H1 (cell line): ENCODE results near the gene TMEM59L. TPM values are rescaled to one million over a fixed set of nuclear protein-coding genes. Genes with fewer than 3 reads are reported as not detected.

Experiments
- CTCF ChIA-PET: fragments of 300-600 bp; sonication (Branson Sonifier 250); formaldehyde crosslinking; loops from one replicate; lab custom pipeline; 2021; ENCODE audit not compliant: partially characterized antibody; lab: Charles Lee
- POLR2A ChIA-PET: fragments of 300-600 bp; sonication (Branson Sonifier 250); formaldehyde crosslinking; loops from one replicate; lab custom pipeline; 2021; ENCODE audit warnings: inconsistent platforms; ENCODE audit not compliant: partially characterized antibody; lab: Charles Lee
- DNase-seq, 2 experiments: peaks; one replicate each; pipeline versions ENCODE4 v3.0.0 to v3.0.0-alpha.2; 2010 to 2022; ENCODE audit warnings: low spot score in 2 of 2, low read depth in 1 of 2, mixed read lengths in 1 of 2
- FAIRE-seq: peaks from 2 replicates; lab custom pipeline; 2011; peaks lifted over from hg19 to GRCh38; lab: Jason Lieb, UNC
- H2AFZ ChIP-seq: 2 replicates; pipeline ENCODE4 v1.8.1; 2012; ENCODE audit warnings: low read length, inconsistent platforms
- H2AK5ac ChIP-seq: 2 replicates; pipeline ENCODE4 v1.6.1; 2013; ENCODE audit warnings: low read depth, low read length
- H2BK120ac ChIP-seq: replicated peaks from 2 replicates; pipeline ENCODE3; 2013; ENCODE audit warnings: low read depth, low read length, inconsistent platforms
- H2BK12ac ChIP-seq: 2 replicates; pipeline ENCODE4 v1.6.1; 2013; ENCODE audit warnings: low read depth, low read length
- H2BK15ac ChIP-seq: 2 replicates; pipeline ENCODE4 v1.6.1; 2013; ENCODE audit warnings: low read length
- H2BK20ac ChIP-seq: 2 replicates; pipeline ENCODE4 v1.6.1; 2013; ENCODE audit warnings: low read length
- H2BK5ac ChIP-seq: 2 replicates; pipeline ENCODE4 v1.6.1; 2013; ENCODE audit warnings: low read depth, low read length
- H3K14ac ChIP-seq: 2 replicates; pipeline ENCODE4 v1.6.1; 2013; ENCODE audit warnings: inconsistent platforms; ENCODE audit not compliant: insufficient read length
- H3K18ac ChIP-seq: 2 replicates; pipeline ENCODE4 v1.6.1; 2013; ENCODE audit warnings: low read length; ENCODE audit errors: extremely low read depth
- H3K23ac ChIP-seq: 2 replicates; pipeline ENCODE4 v1.6.1; 2013; ENCODE audit warnings: inconsistent platforms; ENCODE audit not compliant: insufficient read length
- H3K23me2 ChIP-seq: 2 replicates; pipeline ENCODE4 v1.6.1; 2013; ENCODE audit warnings: low read depth, low read length
- H3K27ac ChIP-seq: 2 replicates; pipeline ENCODE4 v1.6.1; 2011; ENCODE audit warnings: low read depth, low read length, inconsistent platforms
- H3K27me3 ChIP-seq, 4 experiments: replicated peaks in 1 of 4; 1 replicate in 1 of 4; 2 replicates in 3 of 4; pipeline versions ENCODE4 v1.6.1 to v1.8.1; 2011 to 2013; ENCODE audit warnings: low read length in 3 of 4, mild to moderate bottlenecking in 3 of 4, inconsistent platforms in 2 of 4, mixed read lengths in 2 of 4, moderate library complexity in 1 of 4; ENCODE audit not compliant: control insufficient read depth in 3 of 4, insufficient read depth in 3 of 4; ENCODE audit errors: extremely low read depth in 1 of 4
- H3K36me3 ChIP-seq, 4 experiments: 2 replicates each; pipeline versions ENCODE4 v1.6.1 to v1.8.1; 2011 to 2013; ENCODE audit warnings: mild to moderate bottlenecking in 4 of 4, low read length in 3 of 4, moderate library complexity in 2 of 4, control low read depth in 1 of 4, inconsistent platforms in 1 of 4; ENCODE audit not compliant: insufficient read depth in 4 of 4, control insufficient read depth in 2 of 4
- H3K4ac ChIP-seq: replicated peaks from 2 replicates; pipeline ENCODE3; 2013; ENCODE audit warnings: low read length, low read depth, mixed read lengths, inconsistent platforms; ENCODE audit not compliant: insufficient read length
- H3K4me1 ChIP-seq, 4 experiments: replicated peaks in 1 of 4; 1 replicate in 1 of 4; 2 replicates in 3 of 4; pipeline versions ENCODE4 v1.6.1 to v1.8.1; 2011 to 2013; ENCODE audit warnings: low read length in 3 of 4, inconsistent platforms in 2 of 4, mixed read lengths in 1 of 4; ENCODE audit not compliant: insufficient read depth in 4 of 4, control insufficient read depth in 3 of 4
- H3K4me2 ChIP-seq, 2 experiments: 2 replicates each; pipeline versions ENCODE4 v1.6.1 to v1.8.1; 2011 to 2013; ENCODE audit warnings: low read depth in 2 of 2, low read length in 2 of 2, control low read depth in 1 of 2, inconsistent platforms in 1 of 2, mild to moderate bottlenecking in 1 of 2; ENCODE audit not compliant: insufficient read depth in 1 of 2
- H3K4me3 ChIP-seq, 4 experiments: fragments of 200-600, 300-600 bp in 1 of 4; sonication (generic), shearing (Covaris generic), sonication (Bioruptor Twin) in 1 of 4; 2 replicates each; pipeline versions ENCODE4 v1.5.1 to v1.8.1; 2011 to 2016; ENCODE audit warnings: low read length in 4 of 4, low read depth in 3 of 4, control low read depth in 2 of 4, inconsistent platforms in 2 of 4, mild to moderate bottlenecking in 2 of 4, mixed read lengths in 1 of 4, moderate library complexity in 1 of 4; ENCODE audit not compliant: insufficient read depth in 2 of 4; ENCODE audit errors: extremely low read depth in 1 of 4
- H3K56ac ChIP-seq: replicated peaks from 2 replicates; pipeline ENCODE3; 2013; ENCODE audit warnings: low read depth, mild to moderate bottlenecking, mixed read lengths, low read length, inconsistent platforms; ENCODE audit not compliant: insufficient read length
- H3K79me1 ChIP-seq: 2 replicates; pipeline ENCODE4 v1.6.1; 2013; ENCODE audit warnings: low read depth, low read length, control low read depth
- H3K79me2 ChIP-seq, 2 experiments: 2 replicates each; pipeline versions ENCODE4 v1.6.1 to v1.8.1; 2012 to 2013; ENCODE audit warnings: low read length in 2 of 2, mild to moderate bottlenecking in 2 of 2, inconsistent platforms in 1 of 2; ENCODE audit not compliant: insufficient read depth in 2 of 2, control insufficient read depth in 1 of 2
- H3K9ac ChIP-seq, 4 experiments: replicated peaks in 1 of 4; 1 replicate in 1 of 4; 2 replicates in 3 of 4; pipeline versions ENCODE4 v1.6.1 to v1.8.1; 2011 to 2013; ENCODE audit warnings: low read depth in 3 of 4, low read length in 3 of 4, control low read depth in 2 of 4, mild to moderate bottlenecking in 2 of 4, moderate library complexity in 2 of 4, inconsistent platforms in 1 of 4; ENCODE audit errors: extremely low read depth in 1 of 4
- H3K9me3 ChIP-seq, 2 experiments: 2 replicates each; pipeline versions ENCODE4 v1.6.1 to v1.8.1; 2012 to 2013; ENCODE audit warnings: mild to moderate bottlenecking in 2 of 2, moderate library complexity in 2 of 2, control low read depth in 1 of 2, inconsistent platforms in 1 of 2, low read depth in 1 of 2, low read length in 1 of 2, mixed read lengths in 1 of 2; ENCODE audit not compliant: insufficient read depth in 2 of 2
- H4K20me1 ChIP-seq, 2 experiments: replicated peaks in 1 of 2; 2 replicates each; pipeline versions ENCODE3 to v1.8.1; 2011 to 2013; ENCODE audit warnings: inconsistent platforms in 2 of 2, low read length in 2 of 2, mild to moderate bottlenecking in 1 of 2; ENCODE audit not compliant: insufficient read depth in 2 of 2, control insufficient read depth in 1 of 2
- H4K5ac ChIP-seq: 2 replicates; pipeline ENCODE4 v1.6.1; 2013; ENCODE audit warnings: low read length, low read depth, mixed read lengths, inconsistent platforms; ENCODE audit not compliant: insufficient read length
- H4K8ac ChIP-seq: 2 replicates; pipeline ENCODE4 v1.8.0; 2013; ENCODE audit warnings: mild to moderate bottlenecking, moderate library complexity, low read length, inconsistent platforms; ENCODE audit not compliant: insufficient read depth; ENCODE audit errors: extremely low read depth
- H4K91ac ChIP-seq: replicated peaks from 2 replicates; pipeline ENCODE3; 2013; ENCODE audit warnings: low read length, mixed read lengths, inconsistent platforms; ENCODE audit not compliant: insufficient read length
- BRCA1 ChIP-seq: IDR thresholded peaks from 2 replicates; pipeline ENCODE4 v1.6.1; 2012; ENCODE audit warnings: low read depth, low read length, improper control_type of control experiment
- CBX8 ChIP-seq: fragments of 300-800, 300-1000 bp; sonication (generic); IDR thresholded peaks from 2 replicates; pipeline ENCODE4 v1.7.1; 2016; ENCODE audit warnings: low read depth, low read length, borderline replicate concordance
- EP300 ChIP-seq, 2 experiments: IDR thresholded peaks; 1 replicate in 1 of 2; 2 replicates in 1 of 2; pipeline ENCODE4 v1.6.1; 2011 to 2012; ENCODE audit warnings: low read depth in 2 of 2, low read length in 2 of 2, mild to moderate bottlenecking in 2 of 2, borderline replicate concordance in 1 of 2, inconsistent platforms in 1 of 2, moderate library complexity in 1 of 2
- HDAC2 ChIP-seq, 2 experiments: fragments of 300-600 bp in 1 of 2; sonication (generic) in 1 of 2; IDR thresholded peaks; 2 replicates each; pipeline ENCODE4 v1.6.1; 2011 to 2012; ENCODE audit warnings: low read depth in 2 of 2, low read length in 2 of 2, mild to moderate bottlenecking in 2 of 2, moderate library complexity in 2 of 2, borderline replicate concordance in 1 of 2, inconsistent platforms in 1 of 2
- MAFK ChIP-seq: IDR thresholded peaks from 2 replicates; pipeline ENCODE4 v1.6.1; 2012; ENCODE audit warnings: low read depth, mild to moderate bottlenecking, improper control_type of control experiment, low read length
- MAX ChIP-seq: IDR thresholded peaks from 2 replicates; pipeline ENCODE4 v1.6.1; 2012; ENCODE audit warnings: inconsistent platforms
- POLR2A ChIP-seq, 2 experiments: IDR thresholded peaks; 1 replicate in 1 of 2; 2 replicates in 1 of 2; pipeline ENCODE4 v1.6.1; 2011; ENCODE audit warnings: low read depth in 2 of 2, low read length in 2 of 2, mild to moderate bottlenecking in 2 of 2; ENCODE audit errors: control extremely low read depth in 1 of 2
- POU5F1 ChIP-seq: IDR thresholded peaks from 2 replicates; pipeline ENCODE4 v1.6.1; 2011; ENCODE audit warnings: low read depth, mild to moderate bottlenecking, low read length, moderate library complexity
- RAD21 ChIP-seq, 2 experiments: IDR thresholded peaks in 1 of 2; conservative IDR thresholded peaks in 1 of 2; 2 replicates each; pipeline ENCODE4 v1.6.1; 2011; ENCODE audit warnings: low read depth in 2 of 2, low read length in 2 of 2, improper control_type of control experiment in 1 of 2, inconsistent platforms in 1 of 2, mild to moderate bottlenecking in 1 of 2, moderate library complexity in 1 of 2
- RXRA ChIP-seq: IDR thresholded peaks from 2 replicates; pipeline ENCODE4 v1.6.1; 2011; ENCODE audit warnings: low read depth, mild to moderate bottlenecking, low read length, moderate library complexity; ENCODE audit not compliant: insufficient read depth
- SIRT6 ChIP-seq: IDR thresholded peaks from one replicate; pipeline ENCODE4 v1.7.1; 2012; ENCODE audit warnings: low read length, inconsistent platforms
- WGBS, 2 experiments: shearing (Covaris generic) in 1 of 2; methylation state at CpG; one replicate each; pipeline versions ENCODE4 v1.1.6 to v1.1.7; 2013 to 2015; ENCODE audit warnings: low lambda C conversion rate in 2 of 2, mixed read lengths in 2 of 2, inconsistent platforms in 1 of 2, low coverage in 1 of 2, missing lambda C conversion rate in 1 of 2; ENCODE audit not compliant: insufficient replicate concordance in 2 of 2, insufficient coverage in 1 of 2, insufficient read length in 1 of 2; ENCODE audit errors: extremely low coverage in 1 of 2, missing lambda C conversion rate in 1 of 2; 5-methylcytosine and 5-hydroxymethylcytosine counted together
- polyA plus RNA-seq, 7 experiments: library from polyadenylated mRNA; depleted of rRNA in 3 of 7; stranded (reverse) in 5 of 7; unstranded in 2 of 7; fragments of >200 nt in 5 of 7; fragments of 200-250 nt in 2 of 7; gene quantifications; 1 replicate in 5 of 7; 2 replicates in 1 of 7; 4 replicates in 1 of 7; pipeline versions ENCODE4 v1.2.1 to v1.2.3, GENCODE V29; 2011 to 2013; ENCODE audit warnings: missing spikeins in 2 of 7, mixed read lengths in 2 of 7
- total RNA-seq: library from RNA; stranded (reverse); fragmentation: NEBNext Ultra II Directional; extraction: Animal tissue kit (Norgen Biotek cat#: 25700); gene quantifications from 2 replicates; pipeline ENCODE4 v1.2.1, GENCODE V29; 2021

The TMEM59L gene
- total and polyA plus RNA-seq, 2 of the 8 experiments (the other 6 are each of a cell fraction or from before 2014, with no cell fraction given) = 4.0 to 12.2 TPM

- no peak overlapping the region for H3K4me3 ChIP-seq
- no peak overlapping the region for H3K4me2 ChIP-seq
- POLR2A ChIA-PET = interaction anchor here (0.6 to 1.6 kb wide), 2 partner anchors 10 to 443 kb away, joined by 3 to 4 read pairs; no protein-coding TSS in a partner anchor
- H3K23ac ChIP-seq = no peak overlapping the region
- 0 out of 2 replicates have a peak overlapping the region, but pooled peaks have one; percentile 24 for H2AK5ac ChIP-seq
- H4K91ac ChIP-seq = no peak overlapping the region
- FAIRE-seq (no peak), DNase-seq (no peak)
- CTCF ChIA-PET = interaction anchor here (0.8 to 1.5 kb wide), 2 partner anchors 14 to 204 kb away, joined by 3 to 4 read pairs; no protein-coding TSS in a partner anchor
- no peak overlapping the region for H3K27ac ChIP-seq
- no peak overlapping the region for H3K9ac ChIP-seq
- no peak overlapping the region for H2BK120ac ChIP-seq
- H2BK12ac ChIP-seq = no peak overlapping the region
- H3K79me1 ChIP-seq = peaks cover 8% of the 10 kb centered on the region
- H4K5ac ChIP-seq = no peak overlapping the region
- no peak overlapping the region for H2AFZ ChIP-seq
- H2BK15ac ChIP-seq = no peak overlapping the region
- H3K36me3 ChIP-seq = no peaks in the 10 kb centered on the region
- H3K18ac ChIP-seq = no peak overlapping the region
- WGBS, 2 experiments = 96% methylated on average over 11 of the region's 13 CpGs; no CpG with 5 or more reads in 1 of the 2 experiments
- peak overlapping the region; percentile 17; the same call in 1 of the 2 replicates for H4K8ac ChIP-seq
- H3K4me1 ChIP-seq = peaks cover 0 to 15% (median 5%) of the 10 kb centered on the region in 4 experiments; a peak in 5 of 7 replicates
- no peaks in the 10 kb centered on the region for H3K9me3 ChIP-seq
- H3K14ac ChIP-seq = no peak overlapping the region
- no peaks in the 10 kb centered on the region; a peak in 1 of 4 replicates for H3K79me2 ChIP-seq
- H3K23me2 ChIP-seq = peaks cover 13% of the 10 kb centered on the region; the same call in 1 of the 2 replicates
- no peak overlapping the region; the same call in 1 of the 2 replicates for H2BK5ac ChIP-seq
- H2BK20ac ChIP-seq = no peak overlapping the region
- no peak overlapping the region for H3K4ac ChIP-seq
- H3K27me3 ChIP-seq = peaks cover 0 to 4% (median 0%) of the 10 kb centered on the region in 4 experiments; a peak in 1 of 7 replicates
- H4K20me1 ChIP-seq = peaks cover 7 to 31% of the 10 kb centered on the region in 2 experiments
- no peak overlapping the region for H3K56ac ChIP-seq
- TF ChIP-seq RAD21 (IDR thresholded peaks at IDR 0.05 in 1 of 2, conservative IDR thresholded peaks at IDR 0.05 in 1 of 2; ENCODE audit: low read depth in 2 of 2, low read length in 2 of 2) = no peak
- no peak for TF ChIP-seq MAFK
- TF ChIP-seq EP300 (IDR thresholded peaks at IDR 0.05; ENCODE audit: borderline replicate concordance in 1 of 2, low read depth in 2 of 2, low read length in 2 of 2) = no peak
- TF ChIP-seq CBX8 = no peak
- no peak for TF ChIP-seq POLR2A (IDR thresholded peaks at IDR 0.05; ENCODE audit: control extremely low read depth in 1 of 2, low read depth in 2 of 2, low read length in 2 of 2)
- no peak for TF ChIP-seq RXRA
- TF ChIP-seq HDAC2 (IDR thresholded peaks at IDR 0.05; ENCODE audit: borderline replicate concordance in 1 of 2, low read depth in 2 of 2, low read length in 2 of 2) = no peak
- no peak for TF ChIP-seq BRCA1
- no peak for TF ChIP-seq SIRT6
- TF ChIP-seq MAX = no peak
- no peak for TF ChIP-seq POU5F1
These were observed 42.6 kb downstream of the TMEM59L start for GRCh38 chr19:18655173-18655844.
